HG02610 (cell line): ENCODE results near the gene SLC6A7.
"Not testable (repeated sequence)": the region's sequence is repeated elsewhere in the genome, so short reads cannot be mapped to it uniquely, and the experiment has no call there.

Source experiments
- ATAC-seq: cut with Tn5 transposase; IDR thresholded peaks from one replicate; pipeline ENCODE4 v1.9.1; 2021; ENCODE audit warnings: mild to moderate bottlenecking, moderate library complexity; ENCODE audit not compliant: unreplicated experiment

The SLC6A7 gene

DNA sequence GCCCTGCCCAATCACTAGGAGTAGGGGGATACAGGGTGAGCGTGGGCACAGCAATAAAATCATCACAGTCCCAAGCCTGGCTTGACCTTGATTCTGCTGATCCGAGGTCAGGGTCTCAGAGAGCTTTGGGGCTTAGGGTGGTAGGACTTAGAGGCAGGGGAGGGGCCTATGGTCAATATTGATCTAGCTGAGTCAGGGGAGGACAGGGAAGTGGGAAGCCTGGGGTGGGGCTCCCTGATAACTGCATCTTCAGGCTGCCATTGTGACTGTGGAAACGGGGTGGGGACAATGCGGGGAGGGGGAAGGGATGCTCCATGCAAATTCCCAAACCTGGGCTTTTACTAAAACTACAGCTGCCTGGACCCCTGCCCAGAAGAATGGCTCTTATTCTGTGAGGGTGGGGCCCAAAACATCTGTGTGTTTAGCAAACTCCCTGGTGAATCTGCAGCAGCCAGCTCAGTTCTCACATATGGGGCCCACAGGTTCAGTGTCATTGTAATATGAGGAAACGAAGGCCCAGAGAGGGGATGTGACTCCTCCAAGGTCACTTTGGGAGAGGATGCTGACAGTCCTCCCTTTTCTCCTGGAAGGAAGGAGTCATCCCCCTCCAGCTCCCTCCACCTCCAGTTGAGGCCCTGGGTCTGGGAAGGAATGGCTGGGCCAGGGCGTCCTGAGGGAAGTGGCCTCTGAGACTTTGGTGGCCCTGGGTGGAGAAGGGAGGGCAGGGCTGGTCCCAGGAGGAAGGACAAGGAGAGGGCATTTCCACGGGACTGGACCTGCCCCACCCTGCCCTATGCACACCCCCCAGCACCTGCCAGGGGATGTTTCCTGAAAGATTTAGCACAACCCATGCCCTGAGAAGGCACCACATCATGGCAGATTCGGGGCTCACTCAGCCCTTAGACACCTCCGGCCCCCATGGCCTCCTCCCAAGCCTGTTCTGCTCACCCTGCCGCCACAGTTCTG is 26.4 kb downstream of the SLC6A7 start:
- no peak for ATAC-seq

DNA sequence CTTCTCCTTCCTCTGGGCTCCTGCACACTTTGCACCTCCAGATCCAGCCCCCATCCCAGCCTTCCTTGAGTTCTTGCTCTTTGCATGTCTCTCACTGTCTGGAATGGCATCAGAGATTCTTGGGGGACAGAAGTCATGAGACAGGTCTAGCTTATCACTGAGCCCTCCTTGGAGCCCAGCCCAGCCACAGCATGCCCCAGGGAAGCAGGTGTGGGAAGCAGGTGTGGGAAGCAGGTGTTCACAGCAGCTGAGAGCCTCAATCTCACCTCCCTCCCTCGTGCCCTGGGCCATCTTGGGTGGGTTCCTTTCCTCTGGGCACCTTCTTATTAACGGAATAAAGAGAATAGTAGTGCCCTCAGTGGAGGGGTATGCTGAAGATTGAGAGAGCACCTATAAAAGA is 27.2 kb downstream of the SLC6A7 start:
- ATAC-seq, result no peak

DNA sequence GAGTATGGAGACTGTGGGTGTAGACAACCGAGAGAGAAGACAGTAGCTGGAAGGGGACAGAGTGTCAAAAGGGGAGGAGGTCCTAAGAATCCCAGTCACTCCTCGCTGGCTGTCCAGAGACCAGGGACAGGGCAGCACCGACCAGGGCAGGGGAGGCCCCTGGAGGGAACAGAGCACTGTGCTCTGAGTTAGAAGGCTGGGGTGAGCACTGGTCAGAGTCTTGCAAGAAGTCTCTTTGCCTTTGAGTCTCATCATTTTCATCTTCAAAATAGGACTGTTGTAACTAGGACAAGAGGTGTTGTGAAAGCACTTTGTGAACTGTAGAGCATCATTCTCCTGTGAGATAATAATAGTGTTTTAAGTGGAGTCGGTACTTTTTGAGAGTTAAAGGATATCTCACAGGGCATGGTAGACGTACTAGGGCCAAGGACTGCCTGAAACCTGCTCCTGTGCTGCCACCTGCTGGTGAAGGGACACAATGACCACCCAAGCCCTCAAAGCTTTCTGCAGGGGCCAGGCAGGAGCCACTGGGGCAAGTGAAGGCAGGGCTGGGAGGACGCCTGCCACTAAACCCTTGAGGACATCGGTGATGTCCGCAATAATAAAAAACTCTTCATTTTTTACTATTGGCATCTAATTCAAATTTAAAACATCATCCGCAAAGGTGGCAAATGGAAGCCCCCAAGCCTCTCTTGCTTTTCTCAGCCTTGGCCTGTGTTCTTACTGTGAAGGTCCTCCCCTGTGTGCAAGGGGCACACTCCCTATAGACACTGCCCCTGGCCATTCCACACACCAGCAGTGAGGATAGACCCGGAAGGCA is 28.2 kb downstream of the SLC6A7 start:
- ATAC-seq, result peak; percentile 78

DNA sequence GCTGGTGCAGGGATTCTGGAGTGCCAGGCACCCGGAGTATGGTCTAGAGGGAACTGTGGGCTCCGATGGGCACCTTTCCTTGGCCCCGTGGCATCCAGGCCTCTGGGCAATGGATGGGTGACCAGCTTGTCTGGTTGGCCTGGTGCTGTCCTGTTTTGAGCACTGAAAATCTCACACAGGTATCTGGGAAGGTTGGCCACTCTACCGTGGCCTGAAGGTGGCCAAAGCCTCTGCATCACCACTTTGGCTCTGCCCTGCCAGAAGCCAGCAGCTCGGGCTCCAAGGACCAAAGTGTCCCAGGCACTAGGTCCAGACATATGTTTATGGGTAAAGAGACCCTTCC is 28.8 kb downstream of the SLC6A7 start:
- ATAC-seq, result no peak

DNA sequence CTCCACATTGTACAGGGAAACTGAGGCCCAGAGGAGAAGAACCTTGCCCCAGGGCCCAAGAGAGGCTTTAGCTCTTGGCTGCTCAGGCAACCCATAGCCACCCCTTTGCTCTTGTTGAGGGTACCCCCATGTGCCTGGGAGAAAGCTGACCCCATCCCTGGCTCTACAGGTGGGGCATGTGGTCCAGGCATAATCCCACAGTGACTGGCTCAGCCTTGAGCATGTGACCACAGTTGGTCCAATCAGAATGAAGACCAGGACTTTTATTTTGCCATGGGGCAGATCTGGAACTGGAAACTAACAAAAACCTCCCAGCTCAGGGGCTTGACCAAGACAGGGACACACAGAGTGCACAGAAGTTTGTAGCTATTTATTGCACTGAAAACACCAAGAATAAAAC is 29.3 kb downstream of the SLC6A7 start:
- ATAC-seq, result no peak

DNA sequence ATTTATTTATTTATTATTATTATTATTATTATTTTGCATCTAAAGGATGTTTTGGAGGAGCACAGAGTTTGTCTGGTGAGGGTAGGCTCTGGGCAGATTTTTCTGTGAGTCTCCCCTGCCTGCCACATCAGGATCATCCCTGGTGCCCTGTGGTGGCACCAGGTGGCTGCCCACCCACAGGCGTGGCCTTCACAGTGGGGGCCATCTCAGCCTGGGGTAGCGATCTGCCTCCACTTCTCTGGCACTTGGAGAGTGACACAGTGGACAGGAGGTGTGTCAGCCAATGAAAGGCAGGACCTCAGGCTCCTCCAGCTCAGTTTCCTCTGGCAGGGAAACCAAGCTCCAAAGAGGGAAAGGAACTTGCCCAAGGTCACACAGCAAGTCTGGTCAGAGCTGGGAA is 30.0 kb downstream of the SLC6A7 start:
- ATAC-seq, result no peak

DNA sequence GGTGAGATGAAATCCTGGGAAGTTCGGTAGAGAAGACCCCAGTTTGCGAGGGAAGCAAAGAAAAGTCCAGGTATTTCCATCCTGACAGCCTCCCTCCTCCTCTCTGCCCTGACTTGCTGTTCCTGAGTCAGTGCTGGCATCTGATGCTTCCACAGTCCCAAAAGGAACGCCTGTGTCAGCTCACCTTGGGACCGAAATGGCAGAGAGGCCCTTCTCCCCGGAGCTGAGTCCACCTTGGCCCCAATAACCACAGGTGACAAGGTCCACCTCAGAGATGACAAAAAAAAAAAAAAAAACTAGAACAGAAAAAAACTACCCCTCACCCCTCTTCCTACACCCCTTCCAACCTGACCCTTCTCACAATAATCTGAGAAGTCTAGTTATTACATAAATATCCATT is 31.6 kb downstream of the SLC6A7 start:
- ATAC-seq, result no peak

DNA sequence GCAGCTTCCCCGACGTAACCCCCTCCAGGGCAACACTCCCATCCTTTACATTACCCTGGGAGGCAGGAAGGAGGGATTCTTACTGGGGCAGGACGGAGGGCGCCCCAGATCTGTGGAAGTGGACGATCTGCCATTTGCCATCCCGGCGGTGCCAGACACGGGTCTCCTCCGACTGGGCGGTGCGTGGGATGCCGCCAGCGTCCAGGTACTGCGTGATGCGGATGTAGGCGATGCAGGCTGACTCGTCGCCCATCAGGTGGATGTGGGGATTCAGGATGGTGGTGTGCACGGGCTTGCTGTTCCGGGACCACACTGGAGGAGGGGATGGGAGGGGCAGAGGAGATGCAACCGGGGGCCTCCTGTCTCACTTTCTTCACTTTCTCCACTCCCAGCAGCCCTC is 33.0 kb downstream of the SLC6A7 start:
- no peak for ATAC-seq

DNA sequence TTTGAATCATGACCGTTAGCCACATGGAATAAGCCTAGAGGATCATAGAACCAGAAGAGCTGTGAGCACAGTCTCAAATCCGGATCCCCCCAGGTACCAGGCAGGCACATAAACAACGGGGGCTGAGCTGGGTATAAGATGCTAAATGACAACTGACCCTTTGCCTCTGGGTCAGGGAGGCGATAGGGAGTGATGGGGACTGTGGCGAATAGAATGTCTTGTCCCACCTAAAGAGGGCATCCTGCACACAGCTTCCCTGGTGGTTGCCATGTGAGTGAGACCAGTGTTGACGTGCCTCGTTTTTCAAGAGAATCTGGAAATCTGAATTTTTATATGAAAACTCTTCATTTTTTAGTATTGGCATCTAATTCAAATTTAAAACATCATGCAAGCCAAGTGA is 33.6 kb downstream of the SLC6A7 start:
- ATAC-seq, result no peak

DNA sequence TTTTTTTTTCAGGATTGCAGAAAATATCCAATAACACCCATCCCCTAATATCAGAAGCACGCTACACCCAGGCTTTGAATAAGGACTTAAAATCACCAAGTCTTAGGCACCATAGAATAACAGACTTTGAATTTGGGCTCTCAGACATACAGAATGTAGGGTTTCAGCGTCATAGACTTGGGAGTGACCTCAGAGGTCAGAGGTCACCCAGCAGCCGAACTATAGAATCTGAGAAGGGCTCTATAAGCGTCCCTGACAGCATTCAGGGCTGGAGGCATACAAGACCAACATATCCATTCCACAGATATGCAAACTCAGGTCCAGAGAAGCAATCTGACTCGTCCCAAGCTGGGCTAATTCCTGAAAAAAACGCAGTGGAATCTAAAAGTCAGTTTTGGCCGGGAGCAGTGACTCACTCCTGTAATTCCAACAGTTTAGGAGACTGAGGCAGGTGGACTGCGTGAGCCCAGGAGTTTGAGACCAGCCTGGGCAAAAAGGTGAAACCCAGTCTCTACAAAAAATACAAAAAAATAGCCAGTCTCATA is 34.7 kb downstream of the SLC6A7 start:
- no peak for ATAC-seq

DNA sequence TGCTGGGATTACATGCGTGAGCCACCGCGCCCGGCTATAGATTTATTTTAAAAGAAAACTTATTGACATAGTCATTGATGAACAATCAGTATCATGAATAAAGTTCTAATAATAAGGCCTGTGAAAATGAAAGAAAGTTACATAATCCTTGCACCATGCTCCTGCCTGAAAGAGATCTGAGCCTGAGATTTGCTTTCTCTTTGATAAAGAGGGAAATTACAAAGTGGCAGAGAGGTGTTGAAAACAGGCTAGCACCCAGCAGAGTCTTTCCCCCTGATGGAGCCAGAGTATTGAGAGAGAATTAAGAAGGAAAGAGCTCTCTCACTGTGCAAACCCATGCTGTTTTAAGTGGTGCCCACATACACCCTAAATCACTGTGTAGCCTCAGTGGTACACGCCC is 37.2 kb downstream of the SLC6A7 start:
- ATAC-seq, result no peak

DNA sequence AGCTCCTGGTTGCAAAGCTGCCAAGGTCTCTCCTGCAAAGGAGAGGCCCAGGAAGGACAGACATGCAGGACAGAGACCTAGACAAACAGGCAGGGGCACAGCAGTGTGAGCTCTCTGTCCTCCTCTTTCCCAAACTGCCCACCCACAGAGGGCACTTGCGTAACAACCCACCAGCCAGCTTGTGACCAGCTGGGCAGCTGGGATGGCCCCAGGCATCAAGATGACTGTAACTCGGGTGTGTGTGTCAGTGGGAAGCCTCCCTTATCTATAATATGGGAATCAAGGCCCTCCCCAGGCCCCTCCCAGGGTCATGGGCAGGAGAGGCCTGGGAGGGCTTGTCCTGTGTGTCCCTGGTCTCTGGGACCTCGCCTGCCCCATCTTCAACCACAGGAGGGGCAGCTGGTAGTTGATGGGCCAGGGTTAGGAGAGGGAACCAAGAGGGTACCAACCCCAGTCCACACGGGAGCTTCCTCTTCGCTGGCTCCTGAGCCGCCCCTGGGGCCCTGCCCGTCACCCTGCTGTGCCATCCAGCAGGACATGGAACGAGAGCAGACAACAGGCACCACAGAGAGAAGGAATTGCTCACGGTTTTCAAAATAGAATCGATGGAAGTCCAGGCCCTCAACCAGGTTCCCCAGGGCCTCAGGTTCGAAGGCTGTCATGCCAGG is 37.9 kb downstream of the SLC6A7 start:
- no peak for ATAC-seq

DNA sequence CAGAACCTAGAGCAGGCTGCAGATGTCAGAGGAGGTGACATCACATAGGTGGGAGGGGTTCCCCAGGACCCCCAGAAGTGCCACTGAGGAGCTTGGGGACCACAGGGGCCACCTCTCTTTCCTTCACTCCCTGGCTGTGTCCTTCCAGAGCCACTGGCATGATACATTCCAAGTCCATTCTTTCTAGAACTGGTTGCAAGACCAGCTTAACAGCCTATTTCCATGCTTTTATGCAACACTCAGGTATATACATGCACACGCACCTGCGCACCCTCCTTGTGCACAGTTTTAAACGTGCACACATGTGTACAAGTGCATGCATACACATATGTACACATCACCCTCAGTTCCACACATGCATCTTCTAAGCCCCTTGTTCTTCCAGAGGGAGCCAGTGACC is 39.7 kb downstream of the SLC6A7 start:
- no peak for ATAC-seq

DNA sequence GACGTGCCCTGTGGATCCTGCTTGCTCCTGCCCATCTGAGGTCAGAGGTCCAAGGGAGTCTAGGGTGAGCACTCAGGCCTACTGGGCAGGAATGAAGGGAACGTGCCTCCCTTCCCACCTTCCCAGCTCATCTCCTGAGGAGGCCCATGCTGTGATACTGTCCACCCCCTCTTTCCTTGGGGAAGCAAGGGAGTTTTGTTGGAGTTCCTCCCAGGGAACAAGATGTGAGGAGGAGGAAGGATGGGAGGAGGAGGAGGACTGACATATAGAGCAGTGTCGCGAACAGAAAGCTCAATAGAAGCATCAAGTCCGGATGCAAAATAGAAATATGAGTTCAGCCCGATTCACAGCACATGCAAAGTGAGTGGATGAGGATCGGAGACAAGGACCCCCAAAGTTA is 41.0 kb downstream of the SLC6A7 start:
- no peak for ATAC-seq

DNA sequence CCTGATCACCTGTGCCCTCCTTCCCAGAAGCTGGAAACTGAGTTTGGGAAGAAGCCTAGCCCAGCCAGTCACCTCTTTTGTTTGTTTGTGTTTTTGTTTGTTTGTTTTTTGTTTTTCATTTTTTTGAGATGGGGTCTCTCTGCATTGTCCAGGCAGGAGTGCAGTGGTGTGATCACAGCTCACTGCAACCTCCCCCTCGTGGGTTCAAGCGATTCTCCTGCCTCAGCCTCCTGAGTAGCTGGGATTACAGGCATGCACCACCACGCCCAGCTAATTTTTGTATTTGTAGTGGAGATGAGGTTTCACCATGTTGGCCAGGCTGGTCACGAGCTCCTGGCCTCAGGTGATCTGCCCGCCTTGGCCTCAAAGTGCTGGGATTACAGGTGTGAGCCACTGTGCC is 43.8 kb downstream of the SLC6A7 start:
- not testable (repeated sequence) for ATAC-seq

DNA sequence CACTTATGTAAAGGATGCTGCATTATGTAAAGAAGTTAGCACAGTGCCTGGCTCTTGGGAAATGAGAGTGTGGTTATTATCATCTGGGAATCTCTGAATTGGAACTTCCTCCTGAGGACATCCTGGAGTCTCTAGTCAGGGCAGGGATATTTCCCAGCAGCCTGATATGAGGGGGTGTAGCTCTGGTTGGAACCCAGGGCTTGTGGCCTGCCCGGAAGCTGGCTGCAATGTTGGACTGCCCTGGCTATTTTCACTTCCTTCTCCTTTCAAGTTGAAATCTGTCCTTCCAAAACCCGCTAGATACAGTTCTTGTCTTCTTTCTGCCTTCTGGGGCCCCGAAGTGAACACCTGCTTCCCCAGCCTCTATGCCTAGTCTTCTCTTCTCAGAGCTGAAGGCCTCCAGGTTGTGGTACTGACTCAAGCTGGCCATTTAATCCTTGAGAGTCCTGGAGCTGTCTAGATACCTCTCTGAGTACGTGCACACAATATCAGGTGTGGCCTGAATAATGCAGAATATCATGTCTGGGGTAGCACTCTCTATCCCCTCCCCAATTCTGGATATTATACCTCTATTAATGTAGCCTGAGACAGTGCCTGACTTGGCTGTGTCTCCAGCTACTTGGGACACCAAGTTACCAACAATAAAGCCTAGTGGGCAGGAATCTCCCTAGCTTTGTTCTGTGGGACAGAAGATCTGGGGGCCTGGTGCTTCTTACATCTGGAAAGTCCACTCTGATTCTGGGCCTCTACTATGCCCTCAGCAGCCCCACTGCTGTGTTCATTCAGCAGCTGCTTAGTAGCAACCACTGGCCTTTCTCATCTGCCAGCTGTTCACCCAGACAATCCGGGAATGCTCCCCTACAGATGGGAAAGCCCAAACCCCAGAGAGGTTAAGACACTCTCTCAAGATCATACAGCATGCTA is 45.0 kb downstream of the SLC6A7 start:
- ATAC-seq, result no peak

DNA sequence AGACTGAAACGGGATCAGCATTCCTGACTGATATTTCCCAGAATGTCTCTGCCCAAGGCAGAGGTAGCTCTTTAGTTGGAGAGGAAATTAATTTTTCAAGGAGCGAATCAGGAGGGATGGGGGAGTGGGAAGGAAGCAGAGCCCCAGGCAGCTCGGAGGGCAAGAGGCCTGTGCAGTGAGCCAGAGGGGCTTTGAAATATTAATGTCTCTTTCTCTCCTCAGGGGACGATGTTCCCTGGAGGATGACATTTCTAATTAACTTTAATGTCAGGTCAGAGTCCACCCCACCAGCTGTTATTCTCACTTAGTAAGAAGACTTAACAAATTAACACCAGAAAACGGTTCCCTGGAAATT is 45.6 kb downstream of the SLC6A7 start:
- ATAC-seq, result no peak

DNA sequence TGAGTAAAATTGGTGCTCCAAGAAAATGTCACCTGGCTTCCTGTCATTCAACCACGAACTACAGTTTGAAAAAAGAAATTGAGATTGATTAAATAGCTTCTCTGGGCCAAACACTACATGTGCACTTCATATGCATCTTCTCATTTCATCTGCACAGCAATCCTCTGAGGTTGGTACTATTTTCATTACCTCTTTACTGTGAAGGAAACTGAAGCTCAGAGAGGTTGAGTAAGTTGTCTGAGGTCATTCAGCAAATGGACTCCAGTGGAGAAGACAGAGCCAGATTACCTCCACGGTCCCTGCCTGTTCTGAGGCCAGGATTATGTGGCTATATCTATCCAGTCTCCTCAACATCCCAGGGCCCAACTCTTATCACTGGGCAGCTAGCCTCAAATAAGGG is 46.5 kb downstream of the SLC6A7 start:
- ATAC-seq, result no peak

DNA sequence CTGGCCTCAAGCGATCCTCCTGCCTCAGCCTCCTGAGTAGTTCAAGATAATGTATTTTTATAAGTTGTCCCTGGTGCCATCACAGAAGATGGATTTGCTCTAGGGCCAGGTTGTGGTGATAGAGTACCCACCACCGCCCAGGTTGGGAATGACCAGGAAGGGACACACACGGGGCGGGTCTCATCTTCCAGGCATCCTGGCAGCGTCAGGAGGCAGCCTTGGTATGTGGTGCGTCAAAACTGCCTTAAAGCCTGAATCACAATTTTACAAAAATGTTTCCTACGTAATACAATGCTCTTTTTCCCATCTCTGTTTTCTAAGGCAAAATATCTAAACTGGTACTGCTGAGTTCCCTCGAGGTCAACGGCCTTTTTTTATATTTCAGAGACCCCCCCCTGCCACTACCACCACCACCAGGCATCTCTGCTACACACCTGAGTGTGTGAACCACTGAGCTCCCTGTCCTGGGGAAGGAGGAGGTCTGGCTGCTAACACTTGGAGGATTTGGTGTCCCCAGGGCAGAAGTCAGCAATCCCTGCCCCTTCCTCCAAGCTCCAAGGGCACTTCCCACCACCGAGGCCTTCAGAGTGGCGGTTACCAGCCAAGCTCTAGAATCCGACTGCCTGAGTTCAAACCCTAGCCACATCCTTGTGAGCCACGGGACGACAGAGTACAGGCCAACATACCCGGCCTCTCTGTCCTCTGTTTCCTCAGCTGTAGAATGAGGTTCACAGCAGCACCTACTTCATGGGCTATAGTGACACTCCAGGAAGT is 47.3 kb downstream of the SLC6A7 start:
- ATAC-seq, result no peak

DNA sequence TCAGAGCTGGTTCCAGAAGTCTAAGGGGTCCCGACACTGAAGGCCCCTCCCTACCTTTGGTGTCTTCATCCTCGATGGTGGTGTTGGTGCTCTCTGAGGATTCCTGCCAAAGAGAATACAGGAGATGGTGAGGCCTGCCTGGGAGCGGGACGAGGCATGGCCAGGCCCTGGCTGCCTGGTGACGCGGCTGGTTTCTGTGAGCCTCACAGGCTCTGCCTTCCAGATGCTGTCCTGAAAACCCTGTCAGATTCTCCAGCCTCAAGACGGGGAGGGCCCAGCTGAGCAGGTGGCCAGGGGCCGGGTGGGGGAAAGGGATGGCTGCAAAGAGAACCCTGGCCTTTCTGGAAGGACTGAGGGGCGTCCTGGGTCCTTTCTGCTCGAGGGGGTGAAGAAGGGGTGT is 48.8 kb downstream of the SLC6A7 start:
- no peak for ATAC-seq
